Activated naive CD4-positive, alpha-beta T cell (primary cell): ENCODE data around the gene MYH7.

Experiments
- DNase-seq, 4 experiments: peaks; one replicate each; lab custom pipeline; 2025; lab: John Stamatoyannopoulos, UW

The MYH7 gene

DNA sequence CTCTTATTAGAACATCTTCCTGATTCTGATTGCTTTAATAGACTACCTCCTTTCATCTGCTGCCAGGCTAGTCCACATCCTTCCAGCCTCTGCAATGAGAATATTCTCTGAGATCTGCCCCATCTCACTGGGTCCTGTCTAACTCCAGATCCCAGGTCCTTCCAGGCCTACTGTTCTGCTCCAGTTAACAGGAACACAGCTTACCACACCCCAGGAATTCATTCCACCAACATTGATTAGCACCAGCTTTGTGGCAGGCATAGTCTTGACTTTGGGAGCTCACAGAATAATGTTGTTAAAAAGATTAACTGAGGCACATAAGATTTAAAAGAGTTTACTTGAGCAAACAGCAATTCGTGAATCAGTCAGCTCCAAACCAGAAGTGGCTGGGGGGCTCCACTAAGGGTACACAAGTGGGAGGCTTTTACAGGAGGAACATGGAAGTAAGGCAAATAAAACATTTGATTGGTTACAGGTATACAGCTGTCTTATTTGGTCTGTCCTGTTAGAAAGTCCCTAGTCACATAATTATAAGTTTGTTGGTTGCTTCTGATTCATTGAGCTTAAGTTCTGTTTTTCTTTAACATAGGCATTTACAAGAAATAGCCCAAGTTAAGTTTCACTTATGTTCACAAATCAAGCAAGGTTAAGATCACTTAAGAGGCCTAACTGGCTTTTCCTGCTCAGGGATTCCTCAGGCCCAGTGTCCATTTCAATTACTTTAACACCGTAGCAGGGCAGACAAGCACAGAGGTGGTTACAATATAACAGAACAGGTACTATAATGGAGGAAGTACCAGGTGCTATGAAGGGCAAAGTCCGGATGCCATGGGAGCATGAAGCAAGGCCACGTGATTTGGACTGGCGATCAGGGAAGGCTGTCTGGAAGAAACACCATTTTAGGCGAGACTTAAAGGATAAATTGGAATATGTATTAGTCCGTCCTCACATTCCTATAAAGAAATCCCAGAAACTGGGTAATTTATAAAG is 12.2 kb upstream of the MYH7 start:
- DNase-seq, result no peak

DNA sequence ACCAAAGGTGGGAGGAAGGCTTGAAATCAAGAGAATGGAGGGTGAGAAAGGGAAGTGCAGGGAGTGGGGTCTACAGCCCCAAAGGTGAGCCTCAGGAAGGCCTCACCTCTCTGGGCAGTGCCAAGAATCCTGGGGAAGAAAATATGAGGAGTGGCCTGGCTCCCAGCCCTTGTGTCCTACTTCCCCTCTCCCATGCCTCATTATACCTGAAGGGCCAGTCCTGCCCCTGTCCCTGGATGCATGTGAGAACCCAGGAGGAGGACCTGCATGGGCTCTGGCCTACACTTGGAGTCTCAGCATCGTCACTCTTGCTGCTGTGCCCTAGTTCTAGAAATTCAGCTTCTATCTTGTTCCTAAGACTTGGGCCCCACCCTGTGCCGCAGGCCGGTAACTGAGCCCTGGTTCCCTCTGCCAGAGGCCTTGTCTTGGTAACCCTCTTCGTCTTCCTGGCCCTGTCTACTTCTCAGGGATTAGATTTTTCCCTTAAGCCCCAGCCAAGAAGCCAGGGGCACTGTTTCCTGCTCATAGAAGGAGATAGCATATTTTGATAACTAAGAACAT is 10.9 kb upstream of the MYH7 start:
- DNase-seq, result no peak

DNA sequence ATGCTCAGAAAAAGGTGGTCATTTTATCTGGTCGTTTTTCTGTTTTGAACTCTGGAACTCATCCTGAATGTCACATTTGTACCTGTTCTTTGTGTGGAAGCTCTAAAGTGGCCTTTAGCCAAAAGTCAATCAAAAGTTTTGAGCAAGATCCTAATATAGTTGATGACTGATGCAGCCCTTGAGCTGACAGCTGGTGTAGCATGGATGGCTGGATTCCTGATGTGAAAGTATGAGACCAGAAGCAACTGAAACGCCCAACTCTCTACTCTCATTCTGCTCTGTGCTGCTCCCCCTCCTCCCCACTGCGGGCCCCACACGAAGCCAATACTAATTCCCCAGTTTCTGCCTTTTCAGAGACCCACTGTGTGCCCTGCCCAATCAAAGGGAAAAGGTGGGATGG is 10.3 kb upstream of the MYH7 start:
- no peak for DNase-seq

DNA sequence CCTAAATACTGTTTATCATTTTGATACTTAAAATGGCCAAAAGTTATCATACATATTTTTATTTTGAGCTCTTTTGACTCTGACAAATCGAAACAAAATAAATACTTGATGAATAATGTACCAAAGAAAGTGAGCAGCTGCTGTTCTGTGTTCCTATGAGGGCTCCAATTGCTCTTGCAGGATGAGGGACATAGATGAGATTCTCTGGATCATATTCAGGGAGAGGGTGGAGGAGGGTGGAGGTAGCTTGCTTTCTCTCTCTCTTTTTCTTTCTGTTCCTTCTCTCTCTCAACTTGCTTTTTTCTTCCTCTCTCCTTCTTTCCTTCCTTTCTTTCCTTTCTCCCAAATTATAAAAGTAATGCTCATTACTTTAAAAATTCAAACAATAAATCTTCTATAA is 8.9 kb upstream of the MYH7 start:
- no peak for DNase-seq

DNA sequence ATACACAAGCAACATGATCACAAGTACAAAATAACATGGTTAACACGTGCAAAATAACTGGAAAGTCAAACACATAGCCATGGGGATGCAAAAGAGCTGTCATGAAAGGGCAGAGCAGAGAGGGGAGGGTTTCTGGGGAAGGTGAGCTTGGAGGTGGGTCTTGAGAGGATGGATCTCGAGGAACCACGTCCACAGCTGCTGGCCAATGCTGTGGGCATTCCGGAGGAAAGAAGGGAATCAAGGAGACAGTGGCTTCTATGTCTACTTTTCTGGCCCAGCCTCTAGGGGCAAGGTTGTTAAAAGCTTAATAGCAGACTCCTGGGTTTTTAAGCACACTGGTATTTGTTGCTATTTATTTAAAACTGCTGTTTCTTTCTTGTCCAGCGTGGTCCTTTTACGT is 8.4 kb upstream of the MYH7 start:
- no peak for DNase-seq

DNA sequence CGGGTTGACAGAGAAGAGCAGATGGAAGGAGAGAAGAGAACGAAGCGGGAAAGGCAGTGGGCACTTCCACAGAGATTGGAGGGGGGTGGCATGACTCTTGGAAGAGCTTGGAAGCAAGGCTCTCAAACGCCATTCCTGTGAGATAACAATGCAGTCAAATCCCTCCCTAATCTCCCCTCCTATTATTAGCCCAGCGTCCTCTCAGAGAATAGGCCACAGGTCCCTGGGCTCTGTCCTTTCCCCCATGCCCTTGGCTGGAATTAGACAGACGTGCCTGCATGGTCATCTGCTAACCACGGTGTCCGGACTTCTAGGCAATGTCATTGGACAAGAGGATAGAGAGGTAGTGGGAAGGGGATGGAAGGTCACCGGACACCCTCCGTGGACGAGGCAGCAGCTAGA is 8.0 kb upstream of the MYH7 start:
- no peak for DNase-seq

DNA sequence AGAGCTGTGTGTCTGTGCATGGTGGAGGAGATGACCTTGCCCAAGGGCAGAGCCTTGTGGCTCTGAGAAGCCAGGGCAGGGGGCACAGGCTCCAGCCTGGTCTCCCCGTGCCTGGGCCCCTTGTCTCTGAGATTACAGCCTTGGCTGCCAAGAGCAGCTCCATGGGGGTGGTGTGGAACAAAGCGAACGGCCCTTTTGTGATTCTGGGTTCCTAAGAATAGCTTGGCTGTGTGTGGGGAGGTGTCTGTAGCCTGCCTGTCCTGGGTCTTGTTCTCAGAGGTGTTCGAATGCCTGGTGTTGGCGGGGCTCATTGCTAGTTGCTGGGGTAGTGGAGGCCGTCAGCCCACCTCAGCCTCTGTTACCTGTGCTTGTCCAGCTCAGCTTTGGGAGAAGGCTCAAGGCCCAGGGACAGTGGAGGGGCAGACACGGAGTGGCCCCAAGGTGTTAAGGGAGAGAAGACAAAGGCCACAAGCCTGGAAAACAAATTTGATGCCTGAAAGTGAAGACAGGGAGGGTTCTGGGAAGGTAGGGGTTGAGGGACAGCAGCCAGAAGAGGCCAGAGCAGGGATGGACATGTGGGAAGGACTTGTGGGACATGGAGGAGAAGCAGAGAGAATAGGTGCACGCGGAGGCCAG is 7.4 kb upstream of the MYH7 start:
- peak in 1 of 4 experiments; percentile 11 for DNase-seq

DNA sequence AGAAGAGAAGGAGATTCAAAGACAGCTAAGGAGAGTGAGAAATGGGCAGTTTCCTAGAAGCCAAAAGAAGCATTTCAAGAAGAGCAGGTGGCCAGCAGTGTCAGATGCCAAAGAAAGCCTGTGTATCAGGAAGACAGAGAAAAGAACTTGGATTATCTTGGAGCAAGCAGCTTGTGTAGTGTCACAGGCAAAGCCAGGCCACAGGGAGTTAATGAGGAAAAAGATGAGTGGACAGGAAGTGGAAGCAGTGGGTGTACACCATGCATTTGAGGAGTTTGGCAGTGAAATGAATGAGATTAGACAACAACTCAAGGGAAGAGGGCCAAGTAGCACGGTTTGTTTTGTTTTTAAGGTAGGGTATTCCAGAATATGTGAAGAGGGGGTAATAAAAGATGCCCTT is 5.6 kb upstream of the MYH7 start:
- DNase-seq, result no peak

DNA sequence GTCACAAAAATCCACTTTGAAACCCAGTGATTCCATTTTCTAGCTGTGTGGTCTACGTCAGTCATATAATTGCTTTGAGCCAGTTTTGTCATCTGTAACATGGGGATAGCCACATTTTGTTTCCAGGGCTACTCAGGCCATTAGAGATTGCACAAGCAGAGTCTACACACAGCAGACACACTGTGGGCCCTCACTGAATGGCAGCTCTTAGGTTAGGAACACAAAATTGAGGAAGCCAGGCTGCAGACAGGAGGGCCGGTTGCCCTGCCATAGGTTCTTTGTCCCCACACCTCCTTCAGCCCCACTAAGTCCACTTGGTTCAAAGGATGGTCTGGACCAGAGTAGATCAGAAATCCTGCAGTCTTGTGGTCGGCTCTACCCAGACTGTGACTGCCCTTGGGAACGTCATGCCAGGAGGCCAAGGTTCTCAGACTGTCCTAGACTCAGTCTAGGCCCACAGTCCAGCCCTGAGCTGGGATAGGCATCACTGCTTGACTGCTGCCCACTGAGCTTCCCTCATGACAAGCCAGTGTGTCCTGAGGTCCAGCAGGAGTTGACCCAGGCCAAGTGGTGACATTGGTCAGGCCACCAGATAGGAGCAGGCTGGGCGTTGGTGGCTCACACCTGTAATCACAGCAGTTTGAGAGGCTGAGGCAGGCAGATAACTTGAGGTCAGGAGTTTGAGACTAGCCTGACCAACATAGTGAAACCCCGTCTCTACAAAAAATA is 3.8 kb upstream of the MYH7 start:
- no peak for DNase-seq

DNA sequence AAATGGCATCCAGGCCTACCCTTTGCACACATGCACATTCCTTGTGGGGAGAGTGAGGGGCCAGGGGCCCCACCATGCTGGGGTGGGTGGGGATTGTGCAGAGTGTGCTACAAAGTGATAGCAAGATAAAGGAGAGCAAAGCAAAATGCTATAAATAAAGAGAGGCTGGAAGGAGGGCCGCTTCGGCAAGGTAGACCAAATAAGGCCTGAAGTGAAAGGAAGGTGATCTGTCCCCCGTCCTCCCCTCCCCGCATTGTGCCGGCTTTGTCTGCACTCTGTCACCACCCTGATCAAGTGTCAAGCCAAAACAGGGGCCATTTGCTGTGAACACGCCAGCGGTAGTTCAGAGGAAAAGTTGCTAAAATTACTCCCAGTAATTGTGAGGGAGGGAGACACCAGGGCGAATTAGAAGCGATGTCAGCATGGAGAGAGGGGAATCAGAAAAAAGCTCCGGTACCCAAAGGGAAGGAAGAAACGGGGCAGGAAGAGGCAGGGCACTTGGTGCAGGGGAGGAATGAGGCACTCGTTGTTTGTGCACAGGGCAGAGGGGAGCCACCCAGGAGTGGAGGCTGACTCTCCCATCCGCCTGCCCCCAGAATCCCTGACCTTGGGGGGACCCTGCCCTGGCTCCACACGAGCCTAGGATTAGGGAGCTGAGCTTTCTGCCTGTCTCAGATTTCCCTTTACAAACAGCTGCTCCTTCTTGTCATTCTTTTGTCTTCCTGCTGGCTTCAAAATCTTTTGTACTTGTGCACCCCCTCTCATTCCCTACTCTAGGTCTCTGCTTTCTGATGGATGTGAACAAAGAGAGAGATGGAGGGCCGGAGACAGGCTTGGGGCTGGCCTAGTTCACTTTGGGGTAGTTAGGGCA is 2.9 kb upstream of the MYH7 start:
- no peak for DNase-seq

DNA sequence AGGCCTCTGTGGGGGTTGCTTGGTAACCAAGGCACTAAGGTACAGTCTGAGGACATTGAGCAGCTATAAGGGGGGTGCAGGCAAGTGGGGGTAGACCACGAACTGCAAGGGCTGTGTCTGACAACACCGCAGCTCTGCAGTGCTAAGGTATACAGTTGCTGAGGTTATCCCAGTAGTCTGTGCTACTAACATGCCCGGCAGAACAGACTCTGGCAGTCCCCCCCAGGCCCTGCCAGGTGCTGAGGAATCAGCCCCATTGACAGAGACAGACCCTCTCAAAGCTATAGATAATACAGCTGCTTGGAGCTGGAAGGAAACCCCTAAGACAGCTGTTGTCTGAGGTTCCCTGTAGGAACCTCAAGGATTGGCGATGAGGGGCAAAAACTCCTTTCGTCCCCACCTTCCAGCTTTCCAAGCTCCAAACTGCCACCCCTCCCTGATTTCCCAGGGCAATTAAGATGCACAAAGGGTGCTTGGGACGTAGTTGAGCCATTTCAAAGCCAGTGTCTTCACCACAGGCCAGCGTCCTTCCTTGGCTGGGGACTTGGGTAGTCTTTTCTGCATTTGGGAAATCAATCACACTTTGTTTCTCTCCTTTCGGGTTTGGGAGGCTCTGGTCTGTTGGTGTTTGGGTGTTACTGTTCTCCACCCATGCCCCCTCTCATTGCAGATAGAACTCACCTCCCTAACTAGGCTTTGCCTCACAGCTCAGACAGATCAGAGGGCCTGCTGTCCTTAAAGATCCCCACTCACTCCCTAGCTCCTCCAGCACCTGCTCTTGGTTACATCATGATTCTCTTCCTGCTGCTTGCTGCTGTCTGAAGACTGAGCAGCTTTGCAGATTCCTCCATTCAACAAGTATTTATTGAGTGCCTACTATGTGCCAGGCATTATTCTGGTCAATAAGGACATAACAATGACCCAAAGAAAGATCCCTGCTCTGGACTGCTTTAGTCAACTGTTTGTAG is 2.0 kb upstream of the MYH7 start:
- no peak for DNase-seq

DNA sequence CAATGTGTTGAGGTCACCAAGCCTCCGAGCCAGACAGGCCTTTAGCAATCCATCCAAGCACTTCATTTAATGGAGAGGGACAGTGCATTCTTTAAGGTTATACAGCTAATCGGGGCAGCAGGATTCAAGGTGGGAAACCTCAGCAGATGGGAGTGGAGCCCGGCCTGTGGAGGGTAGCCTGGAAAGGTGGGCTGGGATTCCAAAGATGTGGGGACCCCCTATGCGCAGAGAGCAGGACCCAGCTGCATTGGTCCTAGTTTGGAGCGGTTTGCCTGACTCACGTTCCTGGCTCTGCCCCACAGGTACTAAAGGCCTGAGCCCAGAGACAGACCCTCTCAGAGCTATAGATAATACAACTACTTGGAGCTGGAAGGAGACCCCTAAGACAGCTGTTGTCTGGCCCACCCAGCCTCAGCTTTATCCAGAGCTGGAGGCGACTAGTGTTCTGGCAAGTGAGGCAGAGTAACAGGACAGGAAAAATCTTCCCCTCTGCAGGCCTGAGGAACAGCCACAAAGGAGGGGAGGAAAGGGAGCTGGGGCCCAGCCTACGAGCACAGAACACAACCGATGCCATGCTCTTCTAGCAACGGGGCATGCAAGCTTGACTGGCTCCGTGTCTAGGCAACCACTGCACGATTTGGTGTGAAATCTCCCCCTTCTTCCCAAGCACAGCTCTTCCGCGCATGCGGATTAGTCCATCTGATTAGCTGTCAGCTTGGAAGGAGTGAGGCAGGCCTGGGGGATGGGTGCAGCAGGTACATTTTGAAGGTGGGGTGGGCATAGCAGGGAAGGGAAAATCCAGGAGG is 1.1 kb upstream of the MYH7 start:
- DNase-seq, result no peak

DNA sequence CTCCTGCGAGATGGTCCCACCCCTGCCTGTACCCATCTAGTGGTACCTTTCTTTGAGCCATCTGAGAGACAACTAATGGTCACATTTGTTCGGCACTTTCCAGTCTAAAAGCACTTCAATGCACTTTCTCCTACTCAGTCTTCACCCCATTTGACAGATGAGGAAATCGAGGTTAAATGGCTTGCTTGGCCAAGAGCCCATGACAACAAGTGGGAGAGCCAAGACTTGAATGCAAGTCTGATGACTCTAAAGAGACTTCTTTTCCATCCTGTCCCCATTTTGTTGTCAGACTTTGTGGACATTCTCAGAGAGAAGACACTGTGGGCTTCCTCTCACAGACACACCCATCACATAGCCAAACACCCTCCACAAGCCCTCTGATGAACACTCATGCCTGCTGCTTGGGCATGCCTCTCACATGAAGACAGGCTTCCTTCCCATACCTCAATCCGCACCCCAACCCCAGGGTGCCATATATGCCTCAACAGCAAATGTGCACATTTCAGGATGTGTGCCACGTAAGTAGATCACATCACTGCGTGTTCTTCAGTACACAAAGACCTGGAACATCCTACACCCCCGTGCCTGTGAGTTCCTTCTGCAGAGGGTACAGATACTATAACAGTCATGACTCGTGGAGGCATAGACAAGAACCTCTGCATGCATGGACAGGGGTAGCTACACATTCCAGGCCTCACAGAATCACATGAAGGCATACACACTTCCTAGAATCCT is 805 bp downstream of the MYH7 start:
- DNase-seq, result no peak

DNA sequence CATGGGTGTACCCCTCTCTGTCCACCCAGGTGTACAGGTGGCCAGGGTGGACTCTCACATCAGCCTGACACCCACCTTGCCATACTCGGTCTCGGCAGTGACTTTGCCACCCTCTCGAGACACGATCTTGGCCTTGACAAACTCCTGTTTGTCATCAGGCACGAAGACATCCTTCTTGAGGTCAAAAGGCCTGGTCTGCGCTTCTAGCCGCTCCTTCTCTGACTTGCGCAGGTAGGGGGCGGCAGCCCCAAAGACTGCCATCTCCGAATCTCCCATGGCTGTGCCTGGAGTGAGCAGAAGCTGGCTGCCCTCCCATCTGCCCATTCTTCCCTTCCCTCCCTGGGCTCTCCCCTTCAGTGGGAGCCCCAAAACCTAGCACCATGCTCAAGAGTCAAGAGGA is 2.0 kb downstream of the MYH7 start:
- DNase-seq, result no peak

DNA sequence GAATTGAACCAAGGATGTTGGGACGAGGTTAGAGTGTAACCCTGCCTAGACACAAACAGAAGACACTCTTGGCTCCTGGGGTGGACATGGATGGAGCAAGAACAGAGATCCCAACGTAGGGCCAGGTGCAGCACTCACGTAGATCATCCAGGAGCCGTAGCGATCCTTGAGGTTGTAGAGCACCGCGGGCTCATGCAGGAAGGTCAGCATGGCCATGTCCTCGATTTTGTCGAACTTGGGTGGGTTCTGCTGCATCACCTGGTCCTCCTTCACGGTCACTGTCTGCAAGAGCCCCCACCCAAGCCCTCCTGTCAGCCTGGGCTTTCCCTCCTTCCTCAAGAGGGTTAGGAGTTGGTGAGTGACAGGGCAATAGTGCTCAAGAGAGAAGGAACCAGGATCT is 2.5 kb downstream of the MYH7 start:
- DNase-seq, result no peak

DNA sequence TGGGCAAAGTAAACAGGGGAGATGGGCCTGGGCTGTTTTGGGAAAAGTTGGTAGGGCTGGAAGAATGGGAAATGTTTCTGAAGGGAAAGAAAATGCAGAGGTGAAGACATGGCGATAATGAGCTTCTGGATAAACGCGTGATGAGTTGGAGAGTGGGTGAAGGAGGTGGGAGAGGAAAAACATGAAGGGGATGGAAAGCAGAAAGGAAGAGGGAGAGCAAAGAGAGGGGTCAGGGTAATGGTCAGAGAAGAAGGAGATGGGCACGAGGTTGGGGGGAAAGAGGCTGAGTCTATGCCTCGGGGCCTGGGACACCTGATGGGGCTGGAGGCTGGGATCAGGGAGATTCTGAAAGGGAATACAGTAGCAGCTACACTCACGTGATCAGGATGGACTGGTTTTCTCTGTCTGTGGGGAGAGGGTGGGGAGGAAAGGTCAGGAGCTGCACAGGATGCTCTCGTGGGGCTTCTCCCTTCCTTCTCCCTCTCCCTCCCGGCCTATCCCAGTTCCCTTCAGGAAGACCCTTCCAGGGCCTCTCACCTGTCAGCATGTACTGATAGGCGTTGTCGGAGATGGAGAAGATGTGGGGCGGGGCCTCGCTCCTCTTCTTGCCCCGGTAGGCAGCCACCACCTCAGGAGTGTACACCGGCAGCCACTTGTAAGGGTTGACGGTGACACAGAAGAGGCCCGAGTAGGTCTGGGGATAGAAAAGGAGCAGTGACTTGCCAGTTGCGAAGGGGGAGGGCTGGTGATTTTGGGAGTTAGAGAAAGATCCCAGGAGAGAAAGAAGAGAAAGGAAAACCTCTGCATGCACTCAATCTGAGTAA is 3.1 kb downstream of the MYH7 start:
- DNase-seq, result no peak

DNA sequence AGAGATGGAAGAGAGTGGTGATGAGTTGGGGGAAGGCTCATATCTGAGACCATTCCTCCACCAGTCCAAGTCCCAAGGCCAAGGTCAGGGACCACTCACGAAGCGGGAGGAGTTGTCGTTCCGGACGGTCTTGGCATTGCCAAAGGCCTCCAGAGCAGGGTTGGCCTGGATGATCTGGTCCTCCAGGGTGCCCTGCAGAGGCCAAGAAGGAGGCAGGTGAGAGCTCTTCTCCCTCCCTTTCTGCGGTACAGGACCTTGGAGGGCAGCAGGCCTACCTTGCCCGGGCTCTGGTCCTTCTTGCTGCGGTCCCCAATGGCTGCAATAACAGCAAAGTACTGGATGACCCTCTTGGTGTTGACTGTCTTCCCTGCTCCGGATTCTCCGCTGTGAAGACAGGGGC is 4.0 kb downstream of the MYH7 start:
- DNase-seq, result no peak

DNA sequence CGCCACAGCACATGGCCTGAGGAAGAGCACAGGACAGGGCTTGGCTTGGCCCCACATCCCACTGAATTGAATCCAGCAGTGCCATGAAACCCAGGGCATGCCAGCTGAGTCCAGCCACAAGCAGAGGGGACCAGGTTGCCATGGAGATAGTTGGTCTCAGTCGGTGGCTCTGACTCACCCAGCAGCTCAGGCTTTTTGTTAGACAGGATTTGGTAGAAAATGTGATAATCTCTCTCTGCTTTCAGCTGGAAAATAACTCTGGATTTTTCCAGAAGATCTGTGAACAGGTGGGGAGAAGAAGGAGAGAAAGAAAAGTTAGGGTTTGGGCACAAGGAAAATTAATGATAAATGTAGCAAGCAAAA is 4.8 kb downstream of the MYH7 start:
- no peak for DNase-seq
